ENCODE measurements around the gene SCMH1.

DNA sequence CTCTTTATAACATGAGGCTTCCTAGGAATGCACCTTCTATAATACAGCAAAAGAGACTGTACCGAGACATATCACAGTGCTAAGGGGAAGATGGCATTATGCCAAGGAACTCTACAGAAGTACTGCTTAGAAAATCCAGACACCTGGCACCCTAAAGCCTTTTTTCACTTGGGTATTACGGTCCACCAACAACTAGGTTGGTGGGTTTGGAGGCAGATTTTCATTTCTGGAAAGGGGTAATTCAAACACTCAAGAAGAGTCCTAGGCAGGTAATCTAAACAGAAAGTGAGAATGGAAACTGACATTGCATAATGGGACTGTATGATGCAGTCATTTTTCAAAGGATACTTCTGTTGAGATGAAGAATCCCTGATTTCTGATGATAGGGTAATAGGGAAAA is 19.6 kb downstream of the SCMH1 start:
- TF ChIP-seq, protein P1, sequence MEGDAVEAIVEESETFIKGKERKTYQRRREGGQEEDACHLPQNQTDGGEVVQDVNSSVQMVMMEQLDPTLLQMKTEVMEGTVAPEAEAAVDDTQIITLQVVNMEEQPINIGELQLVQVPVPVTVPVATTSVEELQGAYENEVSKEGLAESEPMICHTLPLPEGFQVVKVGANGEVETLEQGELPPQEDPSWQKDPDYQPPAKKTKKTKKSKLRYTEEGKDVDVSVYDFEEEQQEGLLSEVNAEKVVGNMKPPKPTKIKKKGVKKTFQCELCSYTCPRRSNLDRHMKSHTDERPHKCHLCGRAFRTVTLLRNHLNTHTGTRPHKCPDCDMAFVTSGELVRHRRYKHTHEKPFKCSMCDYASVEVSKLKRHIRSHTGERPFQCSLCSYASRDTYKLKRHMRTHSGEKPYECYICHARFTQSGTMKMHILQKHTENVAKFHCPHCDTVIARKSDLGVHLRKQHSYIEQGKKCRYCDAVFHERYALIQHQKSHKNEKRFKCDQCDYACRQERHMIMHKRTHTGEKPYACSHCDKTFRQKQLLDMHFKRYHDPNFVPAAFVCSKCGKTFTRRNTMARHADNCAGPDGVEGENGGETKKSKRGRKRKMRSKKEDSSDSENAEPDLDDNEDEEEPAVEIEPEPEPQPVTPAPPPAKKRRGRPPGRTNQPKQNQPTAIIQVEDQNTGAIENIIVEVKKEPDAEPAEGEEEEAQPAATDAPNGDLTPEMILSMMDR (IDR thresholded peaks at IDR 0.05; ENCODE audit: low read depth, low read length) = no peak
- TF ChIP-seq EZH2phosphoT487 (IDR thresholded peaks at IDR 0.05; ENCODE audit: low read depth) = no peak

Measured in OCI-LY3 (cell line).